HG03571 (cell line): ENCODE measurements around the gene ACOD1.

Experiments used
- ATAC-seq: cut with Tn5 transposase; IDR thresholded peaks from one replicate; pipeline ENCODE4 v1.9.1; 2021; ENCODE audit not compliant: unreplicated experiment

The ACOD1 gene

GRCh38 chr13:76983676-76984075, 35.4 kb downstream of the ACOD1 start:
- no peak for ATAC-seq

- ATAC-seq, result peak; percentile 44
Observed at GRCh38 chr13:76991432-76991795, 43.1 kb downstream of the ACOD1 start.

GRCh38 chr13:76991796-76992547, 43.7 kb downstream of the ACOD1 start, which contains the start of gene CLN5:
Gene CLN5, plus strand, starts transcription at chr13:76992081. Its CDS starts 18 bp downstream, at chr13:76992099.
- ATAC-seq, result peak; percentile 95

GRCh38 chr13:76992548-76993001, 44.3 kb downstream of the ACOD1 start:
- peak; percentile 2 for ATAC-seq

GRCh38 chr13:76993021-76993420, 44.7 kb downstream of the ACOD1 start:
- no peak for ATAC-seq

GRCh38 chr13:76993473-76993872, 45.2 kb downstream of the ACOD1 start:
- no peak for ATAC-seq

- ATAC-seq, result no peak
Observed at GRCh38 chr13:76994281-76994680, 46.0 kb downstream of the ACOD1 start.

GRCh38 chr13:77000475-77000874, 52.2 kb downstream of the ACOD1 start:
- ATAC-seq, result no peak

GRCh38 chr13:77001540-77001939, 53.2 kb downstream of the ACOD1 start:
- ATAC-seq, result no peak

GRCh38 chr13:77001963-77002587, 53.8 kb downstream of the ACOD1 start:
- ATAC-seq, result no peak

- no peak for ATAC-seq
Observed at GRCh38 chr13:77002590-77003190, 54.4 kb downstream of the ACOD1 start.
